ENCODE measurements around the gene ONECUT1.

The ONECUT1 gene

DNA sequence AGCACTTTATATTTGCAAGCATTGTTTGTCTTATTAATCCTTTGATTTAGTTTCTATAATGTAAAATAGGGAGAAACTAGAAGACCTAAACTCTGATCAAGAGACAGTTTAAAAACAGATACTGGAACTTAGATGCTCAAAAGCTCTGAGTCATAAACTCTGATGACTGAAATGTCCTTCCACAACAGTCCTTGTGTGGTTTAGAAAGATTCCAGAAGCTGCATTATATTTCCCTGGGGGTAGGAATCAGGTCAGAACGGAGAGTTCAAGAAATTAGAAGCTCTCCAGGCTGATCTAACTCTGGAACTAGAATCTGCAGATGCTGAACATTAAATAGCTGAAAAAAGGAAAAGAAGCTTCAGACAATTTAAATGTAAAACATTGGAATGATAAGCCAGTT is 18.3 kb upstream of the ONECUT1 start:
- H3K9ac ChIP-seq (ENCODE audit: low read depth, low read length, poor library complexity, severe bottlenecking) = no peak overlapping the region
- H3F3A ChIP-seq (ENCODE audit: low read depth) = no peaks in the 10 kb centered on the region
- no peaks in the 10 kb centered on the region for H3K9me2 ChIP-seq (replicated peaks; ENCODE audit: low read depth, low read length)
- H3K9me3 ChIP-seq (ENCODE audit: insufficient read depth, low read depth, low read length) = no peaks in the 10 kb centered on the region
- H3K4me2 ChIP-seq (ENCODE audit: low read depth, low read length, poor library complexity, severe bottlenecking) = no peak overlapping the region
- no peaks in the 10 kb centered on the region for H4K20me1 ChIP-seq (ENCODE audit: insufficient read depth, low read length, poor library complexity, severe bottlenecking)
- no peaks in the 10 kb centered on the region for H3K79me2 ChIP-seq (ENCODE audit: insufficient read depth, low read length)
- TF ChIP-seq CTCF (conservative IDR thresholded peaks at IDR 0.05; ENCODE audit: low read length) = no peak
- TF ChIP-seq EZH2phosphoT487 (IDR thresholded peaks at IDR 0.05; ENCODE audit: borderline replicate concordance) = no peak
- H3K36me3 ChIP-seq (ENCODE audit: insufficient read depth, low read length) = no peaks in the 10 kb centered on the region
- H3K4me1 ChIP-seq (ENCODE audit: insufficient read depth, low read length, poor library complexity, severe bottlenecking) = no peaks in the 10 kb centered on the region
- no peaks in the 10 kb centered on the region for H3K27me3 ChIP-seq (ENCODE audit: insufficient read depth, low read length, poor library complexity, severe bottlenecking)
- no peak overlapping the region for H2AFZ ChIP-seq (ENCODE audit: low read length)
- H3K4me3 ChIP-seq (ENCODE audit: low read length, poor library complexity, severe bottlenecking) = no peak overlapping the region

- H3F3A ChIP-seq (ENCODE audit: low read depth) = no peaks in the 10 kb centered on the region
- H4K20me1 ChIP-seq (ENCODE audit: insufficient read depth, low read length, poor library complexity, severe bottlenecking) = no peaks in the 10 kb centered on the region
- no peak overlapping the region for H3K4me2 ChIP-seq (ENCODE audit: low read depth, low read length, poor library complexity, severe bottlenecking)
- no peaks in the 10 kb centered on the region for H3K9me3 ChIP-seq (ENCODE audit: insufficient read depth, low read depth, low read length)
- no peak overlapping the region for H2AFZ ChIP-seq (ENCODE audit: low read length)
- no peaks in the 10 kb centered on the region for H3K9me2 ChIP-seq (replicated peaks; ENCODE audit: low read depth, low read length)
- TF ChIP-seq EZH2phosphoT487 (IDR thresholded peaks at IDR 0.05; ENCODE audit: borderline replicate concordance) = no peak
- no peak for TF ChIP-seq CTCF (conservative IDR thresholded peaks at IDR 0.05; ENCODE audit: low read length)
- H3K36me3 ChIP-seq (ENCODE audit: insufficient read depth, low read length) = no peaks in the 10 kb centered on the region
- H3K4me1 ChIP-seq (ENCODE audit: insufficient read depth, low read length, poor library complexity, severe bottlenecking) = no peaks in the 10 kb centered on the region
- H3K9ac ChIP-seq (ENCODE audit: low read depth, low read length, poor library complexity, severe bottlenecking) = no peak overlapping the region
- no peak overlapping the region for H3K4me3 ChIP-seq (ENCODE audit: low read length, poor library complexity, severe bottlenecking)
- H3K79me2 ChIP-seq (ENCODE audit: insufficient read depth, low read length) = no peaks in the 10 kb centered on the region
- no peaks in the 10 kb centered on the region for H3K27me3 ChIP-seq (ENCODE audit: insufficient read depth, low read length, poor library complexity, severe bottlenecking)
Measured at GRCh38 chr15:52806284-52806655, 16.1 kb upstream of the ONECUT1 start.

GRCh38 chr15:52805351-52806283 is 15.5 kb upstream of the ONECUT1 start:
- H3K4me3 ChIP-seq (ENCODE audit: low read length, poor library complexity, severe bottlenecking) = no peak overlapping the region
- H3K9me2 ChIP-seq (replicated peaks; ENCODE audit: low read depth, low read length) = no peaks in the 10 kb centered on the region
- H3K79me2 ChIP-seq (ENCODE audit: insufficient read depth, low read length) = no peaks in the 10 kb centered on the region
- H3K4me2 ChIP-seq (ENCODE audit: low read depth, low read length, poor library complexity, severe bottlenecking) = no peak overlapping the region
- no peaks in the 10 kb centered on the region for H3F3A ChIP-seq (ENCODE audit: low read depth)
- no peaks in the 10 kb centered on the region for H3K27me3 ChIP-seq (ENCODE audit: insufficient read depth, low read length, poor library complexity, severe bottlenecking)
- no peaks in the 10 kb centered on the region for H3K9me3 ChIP-seq (ENCODE audit: insufficient read depth, low read depth, low read length)
- H3K4me1 ChIP-seq (ENCODE audit: insufficient read depth, low read length, poor library complexity, severe bottlenecking) = no peaks in the 10 kb centered on the region
- no peak overlapping the region for H2AFZ ChIP-seq (ENCODE audit: low read length)
- TF ChIP-seq EZH2phosphoT487 (IDR thresholded peaks at IDR 0.05; ENCODE audit: borderline replicate concordance) (no peak), CTCF (conservative IDR thresholded peaks at IDR 0.05; ENCODE audit: low read length) (no peak)
- no peaks in the 10 kb centered on the region for H4K20me1 ChIP-seq (ENCODE audit: insufficient read depth, low read length, poor library complexity, severe bottlenecking)
- no peaks in the 10 kb centered on the region for H3K36me3 ChIP-seq (ENCODE audit: insufficient read depth, low read length)
- H3K9ac ChIP-seq (ENCODE audit: low read depth, low read length, poor library complexity, severe bottlenecking) = no peak overlapping the region

Measured in Loucy (cell line).